Measurements from ENCODE around the gene RRAD.

The RRAD gene

GRCh38 chr16:66913081-66913480, 12.3 kb downstream of the RRAD start:
- TF ChIP-seq CTCF (IDR thresholded peaks at IDR 0.05; ENCODE audit: low read depth, low read length, missing control alignments), result no peak
- no peak for DNase-seq
- in situ Hi-C loops (cut with HindIII; ENCODE audit: low pct_ligation_motif_present, low sequenced_read_pairs), result no loop called here
- H3K36me3 ChIP-seq (replicated peaks), result no peaks in the 10 kb centered on the region
- no peak overlapping the region for H3K27ac ChIP-seq
- H3K27me3 ChIP-seq (replicated peaks), result no peaks in the 10 kb centered on the region
- no peak overlapping the region for H3K4me3 ChIP-seq (ENCODE audit: low read depth, low read length)

GRCh38 chr16:66911801-66912200, 13.5 kb downstream of the RRAD start:
- peaks cover 2% of the 10 kb centered on the region for H3K27me3 ChIP-seq (replicated peaks)
- H3K27ac ChIP-seq, result no peak overlapping the region
- in situ Hi-C loops (cut with HindIII; ENCODE audit: low pct_ligation_motif_present, low sequenced_read_pairs), result no loop called here
- no peak for TF ChIP-seq CTCF (IDR thresholded peaks at IDR 0.05; ENCODE audit: low read depth, low read length, missing control alignments)
- DNase-seq, result no peak
- H3K36me3 ChIP-seq (replicated peaks), result no peaks in the 10 kb centered on the region
- H3K4me3 ChIP-seq (ENCODE audit: low read depth, low read length), result no peak overlapping the region

GRCh38 chr16:66911112-66911511, 14.2 kb downstream of the RRAD start:
- H3K27ac ChIP-seq, result no peak overlapping the region
- TF ChIP-seq CTCF (IDR thresholded peaks at IDR 0.05; ENCODE audit: low read depth, low read length, missing control alignments), result no peak
- H3K27me3 ChIP-seq (replicated peaks), result peaks cover 2% of the 10 kb centered on the region
- DNase-seq, result no peak
- in situ Hi-C loops (cut with HindIII; ENCODE audit: low pct_ligation_motif_present, low sequenced_read_pairs), result no loop called here
- no peak overlapping the region for H3K4me3 ChIP-seq (ENCODE audit: low read depth, low read length)
- no peaks in the 10 kb centered on the region for H3K36me3 ChIP-seq (replicated peaks)

- Histone ChIP-seq H3K27ac (no peak overlapping the region), H3K27me3 (replicated peaks) (peaks cover 2% of the 10 kb centered on the region), H3K4me3 (ENCODE audit: low read depth, low read length) (no peak overlapping the region), H3K36me3 (replicated peaks) (no peaks in the 10 kb centered on the region)
- in situ Hi-C loops (cut with HindIII; ENCODE audit: low pct_ligation_motif_present, low sequenced_read_pairs), result no loop called here
- no peak for TF ChIP-seq CTCF (IDR thresholded peaks at IDR 0.05; ENCODE audit: low read depth, low read length, missing control alignments)
- DNase-seq, result no peak
These were observed 15.0 kb downstream of the RRAD start for GRCh38 chr16:66910175-66910940.

- no peak for DNase-seq
- Histone ChIP-seq H3K27ac (no peak overlapping the region), H3K4me3 (ENCODE audit: low read depth, low read length) (no peak overlapping the region), H3K27me3 (replicated peaks) (peaks cover 2% of the 10 kb centered on the region), H3K36me3 (replicated peaks) (no peaks in the 10 kb centered on the region)
- no peak for TF ChIP-seq CTCF (IDR thresholded peaks at IDR 0.05; ENCODE audit: low read depth, low read length, missing control alignments)
- in situ Hi-C loops (cut with HindIII; ENCODE audit: low pct_ligation_motif_present, low sequenced_read_pairs), result no loop called here
These were observed 16.4 kb downstream of the RRAD start for GRCh38 chr16:66908762-66909559.
